HCT116 (cell line): Measurements from ENCODE around the gene ARHGAP12.

ENCODE experiments used
- CEBPB ChIP-seq: IDR thresholded peaks from 2 replicates; pipeline ENCODE4 v1.6.1; 2012; ENCODE audit warnings: low read depth
- EGR1 ChIP-seq: IDR thresholded peaks from 2 replicates; pipeline ENCODE4 v1.6.1; 2012; ENCODE audit warnings: low read depth
- JUND ChIP-seq: IDR thresholded peaks from 2 replicates; pipeline ENCODE4 v1.6.1; 2012
- POLR2AphosphoS5 ChIP-seq: IDR thresholded peaks from 2 replicates; pipeline ENCODE4 v1.6.1; 2011; ENCODE audit warnings: mild to moderate bottlenecking, low read depth, low read length, moderate library complexity
- SRF ChIP-seq: IDR thresholded peaks from 2 replicates; pipeline ENCODE4 v1.6.1; 2012; ENCODE audit warnings: low read depth
- TCF7L2 ChIP-seq: IDR thresholded peaks from 2 replicates; pipeline ENCODE4 v1.7.0; 2011; ENCODE audit warnings: borderline replicate concordance, inconsistent platforms; ENCODE audit not compliant: insufficient read depth, insufficient read length; ENCODE audit errors: extremely low read depth
- ZNF274 ChIP-seq: fragments of 200-500 bp; sonication (Bioruptor generic); IDR thresholded peaks from 2 replicates; pipeline ENCODE4 v1.6.1; 2014; ENCODE audit warnings: mild to moderate bottlenecking, low read depth, low read length, inconsistent platforms
- TF ChIP-seq, protein P1 (sequence below), 3 experiments: fragments of 200-600 bp in 1 of 3; sonication (generic) in 1 of 3; IDR thresholded peaks in 2 of 3; conservative IDR thresholded peaks in 1 of 3; 2 replicates each; pipeline ENCODE4 v1.5.1; 2012 to 2017; ENCODE audit warnings: low read depth in 2 of 3, low read length in 2 of 3, antibody characterized with exemption in 1 of 3, borderline replicate concordance in 1 of 3, control low read depth in 1 of 3, mild to moderate bottlenecking in 1 of 3, mixed read lengths in 1 of 3, mixed run types in 1 of 3, moderate library complexity in 1 of 3; ENCODE audit not compliant: insufficient read depth in 1 of 3
- TF ChIP-seq, protein P2 (sequence below): IDR thresholded peaks from 2 replicates; pipeline ENCODE4 v1.6.1; 2012; ENCODE audit warnings: low read depth

DNA sequence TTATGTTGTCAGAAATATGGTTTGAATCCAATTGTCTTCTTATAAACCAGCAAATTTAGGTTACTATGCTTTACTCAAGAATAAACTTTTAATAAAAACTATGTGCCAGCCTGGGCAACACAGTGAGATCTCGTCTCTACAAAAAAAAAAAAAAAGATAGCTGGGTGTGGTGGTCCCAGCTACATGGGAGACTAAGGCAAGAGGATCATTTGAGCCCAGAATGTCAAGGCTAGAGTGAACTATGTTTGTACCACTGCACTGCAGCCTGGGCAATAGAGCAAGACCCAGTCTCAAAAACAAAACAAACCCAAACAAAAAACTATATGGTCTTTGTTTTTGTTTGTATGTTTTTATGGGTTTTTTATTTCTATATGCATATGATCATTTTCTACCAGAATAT, 7.5 kb upstream of the ARHGAP12 start:
- TF ChIP-seq JUND (no peak), POLR2AphosphoS5 (no peak), ZNF274 (no peak), TCF7L2 (no peak), CEBPB (no peak), SRF (no peak), EGR1 (no peak)
- TF ChIP-seq, protein P1, sequence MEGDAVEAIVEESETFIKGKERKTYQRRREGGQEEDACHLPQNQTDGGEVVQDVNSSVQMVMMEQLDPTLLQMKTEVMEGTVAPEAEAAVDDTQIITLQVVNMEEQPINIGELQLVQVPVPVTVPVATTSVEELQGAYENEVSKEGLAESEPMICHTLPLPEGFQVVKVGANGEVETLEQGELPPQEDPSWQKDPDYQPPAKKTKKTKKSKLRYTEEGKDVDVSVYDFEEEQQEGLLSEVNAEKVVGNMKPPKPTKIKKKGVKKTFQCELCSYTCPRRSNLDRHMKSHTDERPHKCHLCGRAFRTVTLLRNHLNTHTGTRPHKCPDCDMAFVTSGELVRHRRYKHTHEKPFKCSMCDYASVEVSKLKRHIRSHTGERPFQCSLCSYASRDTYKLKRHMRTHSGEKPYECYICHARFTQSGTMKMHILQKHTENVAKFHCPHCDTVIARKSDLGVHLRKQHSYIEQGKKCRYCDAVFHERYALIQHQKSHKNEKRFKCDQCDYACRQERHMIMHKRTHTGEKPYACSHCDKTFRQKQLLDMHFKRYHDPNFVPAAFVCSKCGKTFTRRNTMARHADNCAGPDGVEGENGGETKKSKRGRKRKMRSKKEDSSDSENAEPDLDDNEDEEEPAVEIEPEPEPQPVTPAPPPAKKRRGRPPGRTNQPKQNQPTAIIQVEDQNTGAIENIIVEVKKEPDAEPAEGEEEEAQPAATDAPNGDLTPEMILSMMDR (IDR thresholded peaks at IDR 0.05 in 2 of 3, conservative IDR thresholded peaks at IDR 0.05 in 1 of 3; ENCODE audit: borderline replicate concordance in 1 of 3, insufficient read depth in 1 of 3, low read depth in 2 of 3, low read length in 2 of 3) = no peak
- TF ChIP-seq, protein P2, sequence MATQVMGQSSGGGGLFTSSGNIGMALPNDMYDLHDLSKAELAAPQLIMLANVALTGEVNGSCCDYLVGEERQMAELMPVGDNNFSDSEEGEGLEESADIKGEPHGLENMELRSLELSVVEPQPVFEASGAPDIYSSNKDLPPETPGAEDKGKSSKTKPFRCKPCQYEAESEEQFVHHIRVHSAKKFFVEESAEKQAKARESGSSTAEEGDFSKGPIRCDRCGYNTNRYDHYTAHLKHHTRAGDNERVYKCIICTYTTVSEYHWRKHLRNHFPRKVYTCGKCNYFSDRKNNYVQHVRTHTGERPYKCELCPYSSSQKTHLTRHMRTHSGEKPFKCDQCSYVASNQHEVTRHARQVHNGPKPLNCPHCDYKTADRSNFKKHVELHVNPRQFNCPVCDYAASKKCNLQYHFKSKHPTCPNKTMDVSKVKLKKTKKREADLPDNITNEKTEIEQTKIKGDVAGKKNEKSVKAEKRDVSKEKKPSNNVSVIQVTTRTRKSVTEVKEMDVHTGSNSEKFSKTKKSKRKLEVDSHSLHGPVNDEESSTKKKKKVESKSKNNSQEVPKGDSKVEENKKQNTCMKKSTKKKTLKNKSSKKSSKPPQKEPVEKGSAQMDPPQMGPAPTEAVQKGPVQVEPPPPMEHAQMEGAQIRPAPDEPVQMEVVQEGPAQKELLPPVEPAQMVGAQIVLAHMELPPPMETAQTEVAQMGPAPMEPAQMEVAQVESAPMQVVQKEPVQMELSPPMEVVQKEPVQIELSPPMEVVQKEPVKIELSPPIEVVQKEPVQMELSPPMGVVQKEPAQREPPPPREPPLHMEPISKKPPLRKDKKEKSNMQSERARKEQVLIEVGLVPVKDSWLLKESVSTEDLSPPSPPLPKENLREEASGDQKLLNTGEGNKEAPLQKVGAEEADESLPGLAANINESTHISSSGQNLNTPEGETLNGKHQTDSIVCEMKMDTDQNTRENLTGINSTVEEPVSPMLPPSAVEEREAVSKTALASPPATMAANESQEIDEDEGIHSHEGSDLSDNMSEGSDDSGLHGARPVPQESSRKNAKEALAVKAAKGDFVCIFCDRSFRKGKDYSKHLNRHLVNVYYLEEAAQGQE = no peak
